Measurements from ENCODE around the gene PDPR.
"Not testable (repeated sequence)": the region's sequence is repeated elsewhere in the genome, so short reads cannot be mapped to it uniquely, and the experiment has no call there.

The PDPR gene

GRCh38 chr16:70166688-70167087, 52.6 kb downstream of the PDPR start:
- DNase-seq, result not testable (repeated sequence)

- DNase-seq, result not testable (repeated sequence)
Measured at GRCh38 chr16:70173212-70173837, 59.2 kb downstream of the PDPR start, which contains the start of gene CLEC18C. Gene CLEC18C, plus strand, starts transcription at chr16:70173787. Its CDS starts 492 bp downstream, at chr16:70174279.

GRCh38 chr16:70173916-70174315, 59.8 kb downstream of the PDPR start:
- not testable (repeated sequence) for DNase-seq

GRCh38 chr16:70174387-70174932, 60.3 kb downstream of the PDPR start:
- DNase-seq, result not testable (repeated sequence)

- DNase-seq, result not testable (repeated sequence)
Measured at GRCh38 chr16:70187858-70188607, 73.9 kb downstream of the PDPR start.

- DNase-seq, result not testable (repeated sequence)
Measured at GRCh38 chr16:70188608-70188915, 74.4 kb downstream of the PDPR start.

GRCh38 chr16:70190574-70190973, 76.4 kb downstream of the PDPR start:
- DNase-seq, result not testable (repeated sequence)

- DNase-seq, result not testable (repeated sequence)
Measured at GRCh38 chr16:70196683-70197300, 82.7 kb downstream of the PDPR start.

GRCh38 chr16:70197611-70198010, 83.5 kb downstream of the PDPR start:
- DNase-seq, result not testable (repeated sequence)

- DNase-seq, result not testable (repeated sequence)
Measured at GRCh38 chr16:70198230-70198629, 84.1 kb downstream of the PDPR start.

GRCh38 chr16:70198666-70199065, 84.5 kb downstream of the PDPR start:
- DNase-seq, result not testable (repeated sequence)

- DNase-seq, result not testable (repeated sequence)
Measured at GRCh38 chr16:70199170-70199569, 85.0 kb downstream of the PDPR start.

- DNase-seq, result not testable (repeated sequence)
Measured at GRCh38 chr16:70200063-70200462, 85.9 kb downstream of the PDPR start.

GRCh38 chr16:70203508-70203907, 89.4 kb downstream of the PDPR start:
- DNase-seq, result not testable (repeated sequence)

GRCh38 chr16:70204010-70204409, 89.9 kb downstream of the PDPR start:
- DNase-seq, result not testable (repeated sequence)

- not testable (repeated sequence) for DNase-seq
Measured at GRCh38 chr16:70204668-70205405, 90.7 kb downstream of the PDPR start.

- DNase-seq, result not testable (repeated sequence)
Measured at GRCh38 chr16:70206382-70206781, 92.2 kb downstream of the PDPR start.

Data from EL (cell line).